Kidney tubule cell (primary cell): Measurements from ENCODE around the gene IRX6.

Experiments
- DNase-seq: peaks from one replicate; pipeline ENCODE4 v3.0.0-alpha.2; 2018; ENCODE audit warnings: low spot score

The IRX6 gene

DNA sequence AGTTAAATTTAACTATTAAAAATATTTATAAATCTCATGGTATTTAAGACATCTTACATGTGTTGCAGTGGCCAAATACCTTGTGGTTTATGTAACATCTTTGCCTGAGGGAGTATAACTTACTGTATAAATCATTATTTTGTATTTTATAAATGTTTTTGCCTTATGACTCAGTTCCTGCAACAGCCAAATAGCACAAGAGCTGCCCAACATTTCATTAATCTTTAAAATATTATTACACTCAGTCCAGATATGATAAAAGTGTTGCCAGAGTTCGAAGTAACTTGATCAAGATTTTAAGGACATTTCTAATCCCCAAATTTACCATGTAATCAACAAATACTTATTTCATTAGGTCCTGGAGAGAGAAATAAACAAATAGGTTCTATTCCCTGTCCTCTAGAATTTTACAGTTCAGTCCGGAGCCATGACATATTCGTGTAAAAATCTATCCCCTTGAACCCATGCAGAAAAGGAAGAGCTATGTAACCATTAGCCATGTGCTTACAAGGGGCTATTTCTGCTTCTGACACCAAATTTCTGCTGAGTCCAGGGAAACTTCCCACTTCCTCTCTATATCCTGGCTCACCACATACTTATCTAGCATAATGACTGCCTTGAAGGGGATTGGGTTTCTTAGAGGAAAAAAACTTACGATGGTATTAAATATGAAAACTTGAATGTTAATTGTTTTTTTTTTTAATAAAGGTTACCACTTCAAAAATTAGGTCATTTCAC lies 44.0 kb downstream of the IRX6 start:
- no peak for DNase-seq

DNA sequence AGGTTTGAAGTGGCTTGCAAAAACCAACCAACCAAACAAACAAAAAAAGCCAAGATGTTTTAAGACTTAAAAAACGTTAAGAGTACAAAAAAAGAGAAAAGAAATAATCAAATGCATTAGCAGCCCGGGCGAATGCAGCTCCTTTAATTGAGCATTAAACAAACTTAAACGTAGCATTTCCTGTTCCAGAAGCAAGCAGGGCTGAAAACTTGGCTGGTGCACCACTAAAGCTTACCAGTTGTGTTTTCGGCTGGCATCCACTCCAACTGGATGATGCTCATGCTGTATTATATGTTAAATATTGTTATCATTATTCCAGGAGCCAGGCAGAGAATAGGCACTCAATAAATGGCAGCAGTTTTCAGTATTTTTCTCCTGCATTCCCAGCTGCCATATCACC lies 45.1 kb downstream of the IRX6 start:
- DNase-seq: no peak

DNA sequence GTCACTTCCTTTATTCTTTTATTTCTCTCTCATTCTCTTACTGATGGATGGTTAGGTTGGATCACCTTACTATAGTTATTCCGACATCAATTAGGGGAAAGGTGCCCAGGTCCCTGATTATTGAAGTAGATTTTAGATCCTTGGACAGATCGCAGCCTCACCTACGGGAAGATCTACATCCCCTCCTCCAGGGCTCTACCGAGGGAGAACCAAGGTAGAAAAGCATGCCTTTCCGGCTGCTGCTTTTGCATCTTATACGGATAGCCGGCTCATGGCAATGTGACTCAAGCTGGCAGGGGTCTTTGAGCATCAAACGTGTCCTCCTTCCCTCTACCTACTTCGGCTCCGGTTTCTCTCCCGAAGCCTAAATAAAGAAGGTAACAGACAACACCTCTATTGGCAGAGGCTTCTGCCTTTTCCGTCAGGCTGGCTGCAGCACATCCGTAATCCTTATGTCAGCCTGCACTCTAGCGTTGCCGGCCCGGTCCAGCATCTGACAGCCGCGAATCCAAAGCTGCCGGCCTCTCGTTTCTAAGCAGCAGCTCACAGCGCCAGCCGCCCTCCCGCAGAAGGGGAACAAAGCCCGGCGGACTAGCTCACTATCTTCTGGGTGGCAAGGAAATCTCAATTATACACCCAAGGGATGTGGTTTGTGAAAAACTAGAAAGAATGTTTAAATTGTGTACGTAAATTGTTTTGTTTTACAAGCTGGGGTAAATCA lies 46.9 kb downstream of the IRX6 start:
- peak; percentile 60 for DNase-seq

DNA sequence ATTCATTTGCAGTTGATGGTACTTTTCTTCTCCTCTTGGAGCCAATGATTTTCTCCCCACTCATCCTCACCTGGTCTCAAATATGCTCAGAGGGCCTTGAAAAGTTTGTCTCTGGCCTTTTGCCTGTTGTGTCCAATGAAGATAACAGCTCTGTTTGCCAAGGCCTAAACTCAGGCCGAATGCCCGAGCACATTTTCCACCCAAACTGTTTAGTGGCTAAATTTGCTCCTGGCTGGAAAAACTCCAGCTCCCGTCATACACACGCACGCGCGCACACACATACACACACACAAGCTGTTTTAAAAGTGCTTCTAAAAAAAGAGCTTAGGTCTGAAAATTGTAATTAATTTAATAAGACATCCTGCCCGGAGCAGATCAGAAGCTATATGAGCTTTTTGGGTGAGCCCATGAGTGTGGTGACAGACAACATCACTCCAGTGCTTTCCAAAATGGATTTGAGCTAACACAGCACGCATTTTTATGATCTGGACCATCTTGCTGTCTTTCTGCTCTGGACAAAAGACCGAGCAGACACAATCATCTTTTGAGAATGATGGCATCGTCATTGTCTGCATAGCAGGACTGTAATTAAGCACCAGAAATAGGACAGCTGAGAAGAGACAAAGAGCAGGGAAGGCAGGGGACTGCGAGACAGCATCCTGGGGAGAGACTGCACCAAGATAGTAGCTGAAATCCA lies 48.9 kb downstream of the IRX6 start:
- DNase-seq: no peak

DNA sequence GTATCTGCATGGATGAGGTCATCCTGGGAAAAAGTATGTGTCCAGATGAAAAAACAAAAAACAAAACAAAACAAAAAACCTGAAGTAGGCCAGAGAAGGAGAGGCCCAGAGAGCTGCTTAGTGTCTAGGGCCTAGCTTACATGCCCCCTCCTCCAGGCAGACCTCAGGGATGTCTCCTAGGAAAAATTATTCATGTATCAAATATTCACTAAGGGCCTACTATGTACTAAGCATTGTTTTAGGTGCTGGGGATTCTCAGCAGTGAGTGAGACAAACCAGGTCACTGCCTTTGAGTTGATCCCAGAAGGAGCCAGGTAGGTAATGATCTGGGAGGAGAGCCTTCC lies 49.5 kb downstream of the IRX6 start:
- no peak for DNase-seq

DNA sequence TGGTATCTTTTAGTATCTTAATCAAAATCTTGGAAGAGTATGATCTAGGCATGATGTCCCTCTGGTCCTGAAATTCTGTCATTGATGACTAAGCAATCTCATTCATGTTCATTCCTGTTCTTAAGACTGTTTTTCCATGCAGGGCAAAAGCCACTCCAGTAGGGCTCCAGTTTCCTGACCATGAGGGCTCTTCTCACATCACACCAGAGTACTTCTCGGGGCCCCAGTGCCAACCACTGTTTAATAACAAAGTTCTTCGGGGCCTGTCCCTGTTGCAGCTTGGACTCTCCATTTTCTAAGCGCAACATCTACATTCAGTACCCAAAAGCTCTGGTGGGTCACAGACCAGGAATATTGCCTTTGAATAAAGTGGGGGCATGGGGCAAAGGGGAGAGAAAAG lies 52.0 kb downstream of the IRX6 start:
- no peak for DNase-seq

DNA sequence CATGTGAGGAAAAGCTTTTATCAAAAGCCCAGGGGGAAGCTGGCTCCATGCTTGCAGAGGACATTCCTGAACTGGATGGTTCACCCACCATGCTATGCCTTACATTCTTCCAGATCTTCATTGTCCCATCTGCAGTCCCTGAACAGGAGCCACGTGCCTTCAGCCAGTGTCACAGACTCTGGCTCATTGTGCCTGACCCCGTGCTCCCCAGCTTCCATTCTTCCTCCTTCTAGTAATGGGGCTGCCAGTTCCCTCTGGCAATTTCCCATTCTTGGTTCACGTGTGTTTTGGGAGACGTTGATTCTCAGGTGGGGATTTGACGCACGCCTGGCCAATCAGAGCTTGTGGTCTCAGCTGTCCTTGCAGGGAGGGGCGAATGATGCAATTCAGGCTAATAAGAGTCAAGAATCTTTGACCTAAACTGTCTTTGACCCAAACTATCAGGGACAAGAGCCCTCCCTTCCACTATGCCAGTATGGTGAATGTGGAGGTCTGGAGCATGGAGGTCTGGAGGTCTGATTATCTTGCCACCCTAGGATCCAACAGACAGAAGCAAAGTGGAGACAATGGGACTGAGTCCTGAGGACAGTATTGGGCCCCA lies 52.7 kb downstream of the IRX6 start:
- DNase-seq: no peak

DNA sequence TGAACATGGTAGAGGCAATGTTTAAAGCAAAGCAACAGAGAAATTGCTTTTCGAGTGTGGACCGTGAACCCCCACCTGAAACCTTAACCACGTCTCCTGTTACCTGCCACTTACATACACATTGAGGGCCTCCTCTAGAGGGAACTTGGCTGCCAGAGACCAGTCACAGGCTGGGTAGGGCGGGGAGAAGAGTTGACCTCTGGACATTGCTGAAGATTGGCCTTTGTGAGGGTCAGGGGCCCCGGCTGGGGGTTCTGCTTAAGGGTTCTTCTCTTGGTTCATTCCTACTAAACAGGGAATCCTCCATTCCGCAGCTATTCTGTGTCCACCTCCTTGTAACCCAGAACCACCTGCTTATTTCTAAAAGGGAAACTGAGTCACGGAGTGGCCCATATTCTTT lies 53.8 kb downstream of the IRX6 start:
- DNase-seq: no peak

DNA sequence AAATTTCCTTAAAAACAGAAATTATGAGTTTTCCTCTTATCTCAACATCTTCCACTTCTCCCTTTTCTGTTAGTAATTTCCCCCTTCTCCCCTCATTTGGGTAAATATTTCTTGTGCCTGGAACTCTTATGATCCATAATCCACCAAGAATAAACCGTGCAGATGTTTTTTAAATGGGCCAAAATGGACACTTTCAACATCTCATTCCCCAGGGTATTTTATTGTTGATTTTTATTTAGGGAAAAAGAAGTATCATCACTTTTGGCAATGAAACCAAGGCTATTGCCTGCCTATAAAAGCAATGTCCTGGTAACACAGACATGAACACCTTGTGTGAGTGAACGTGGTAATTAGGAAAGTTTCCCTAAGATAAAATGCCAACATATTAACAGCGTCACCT lies 54.6 kb downstream of the IRX6 start:
- DNase-seq: no peak

DNA sequence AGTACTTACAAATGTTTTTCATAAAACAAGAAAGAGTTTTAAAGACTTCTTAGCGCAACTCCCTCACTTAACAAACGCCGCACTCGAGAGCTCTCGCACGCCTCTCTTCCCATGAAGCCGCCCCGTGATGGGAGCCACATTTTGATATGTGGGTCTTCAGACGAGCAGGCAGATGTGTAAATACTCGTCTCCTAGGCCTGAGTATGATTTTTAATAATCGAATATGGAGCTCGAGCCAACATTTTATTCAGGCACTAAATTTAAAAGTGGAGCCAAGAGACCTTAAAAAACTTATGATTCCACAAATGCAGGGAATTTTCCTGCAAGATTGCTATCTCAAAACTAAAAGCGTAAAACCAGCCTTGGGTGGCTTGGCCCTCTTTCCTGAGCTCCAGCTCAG lies 55.4 kb downstream of the IRX6 start:
- no peak for DNase-seq

DNA sequence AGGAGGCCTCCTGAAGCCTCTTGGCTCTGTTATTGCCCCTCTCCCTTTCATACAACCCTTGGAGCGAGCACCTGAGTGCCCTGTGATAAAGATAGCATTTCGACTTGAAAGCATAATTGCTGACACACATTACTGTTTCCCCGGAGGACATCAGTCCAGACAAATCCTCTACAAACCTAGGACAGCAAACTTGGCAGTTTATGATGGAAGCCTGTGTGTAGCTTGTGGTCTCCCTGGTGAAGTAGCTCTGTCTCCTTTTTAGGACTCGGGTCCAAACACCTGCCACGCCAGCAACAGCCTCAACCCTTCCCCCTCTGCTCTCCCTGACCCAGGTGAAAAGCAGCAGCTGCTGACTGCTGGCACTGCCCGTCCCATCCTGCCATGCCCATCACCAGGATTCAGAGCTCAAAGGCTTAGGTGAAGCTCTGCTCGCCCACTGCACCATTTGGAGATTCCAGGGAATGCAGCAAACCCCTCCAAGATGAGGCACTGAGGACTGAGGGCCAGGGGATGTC lies 55.9 kb downstream of the IRX6 start:
- DNase-seq: no peak
